Suprapubic skin (tissue), 4 donors: ENCODE results near the gene MMAA. TPM values are rescaled to one million over a fixed set of nuclear protein-coding genes. Genes with fewer than 3 reads are reported as not detected.
"Not testable (repeated sequence)": the region's sequence is repeated elsewhere in the genome, so short reads cannot be mapped to it uniquely, and the experiment has no call there.

Experiments
- DNase-seq, 2 donors: peaks; one replicate each; pipeline ENCODE4 v3.0.0-alpha.2; 2019; ENCODE audit warnings: low spot score in 2 of 2
- H3K27ac ChIP-seq: fragments of 200-600 bp; sonication (generic); one replicate; pipeline ENCODE4 v1.5.1; 2019
- H3K27me3 ChIP-seq: fragments of 200-600 bp; sonication (generic); one replicate; pipeline ENCODE4 v1.5.1; 2019
- H3K36me3 ChIP-seq: fragments of 200-600 bp; sonication (generic); one replicate; pipeline ENCODE4 v1.5.1; 2019
- H3K4me1 ChIP-seq: fragments of 200-600 bp; sonication (generic); one replicate; pipeline ENCODE4 v1.5.1; 2019
- H3K4me3 ChIP-seq: fragments of 200-600 bp; sonication (generic); one replicate; pipeline ENCODE4 v1.5.1; 2019; ENCODE audit warnings: mild to moderate bottlenecking
- H3K9me3 ChIP-seq: fragments of 200-600 bp; sonication (generic); one replicate; pipeline ENCODE4 v1.5.1; 2019
- CTCF ChIP-seq, 2 donors: fragments of 200-600 bp in 1 of 2; fragments of 450-650 bp in 1 of 2; sonication (generic) in 1 of 2; IDR thresholded peaks; one replicate each; pipeline ENCODE4 v1.5.1; 2016 to 2019; ENCODE audit warnings: antibody characterized with exemption in 2 of 2, mild to moderate bottlenecking in 1 of 2, moderate library complexity in 1 of 2
- EP300 ChIP-seq: sonication (generic); formaldehyde crosslinking; IDR thresholded peaks from one replicate; pipeline ENCODE4 v1.6.1; 2017; ENCODE audit warnings: antibody characterized with exemption
- POLR2A ChIP-seq, 2 donors: fragments of 450-650 bp; IDR thresholded peaks; one replicate each; pipeline ENCODE4 v1.6.1; 2017; ENCODE audit warnings: antibody characterized with exemption in 2 of 2, mild to moderate bottlenecking in 2 of 2, moderate library complexity in 2 of 2
- POLR2AphosphoS5 ChIP-seq, 3 donors: sonication (generic); formaldehyde crosslinking; IDR thresholded peaks; one replicate each; pipeline ENCODE4 v1.6.1; 2017; ENCODE audit warnings: antibody characterized with exemption in 3 of 3
- WGBS: methylation state at CpG from one replicate; pipeline ENCODE4 v1.1.5; 2018; 5-methylcytosine and 5-hydroxymethylcytosine counted together
- total RNA-seq, 4 donors: library from RNA; depleted of rRNA; stranded (reverse); fragments of >200 nt; gene quantifications; one replicate each; pipeline ENCODE4 v1.1.0, GENCODE V29; 2016

MMAA gene
- total RNA-seq, 4 donors from 2014 or later = 4.2 to 7.1 (median 6.4) TPM

DNA sequence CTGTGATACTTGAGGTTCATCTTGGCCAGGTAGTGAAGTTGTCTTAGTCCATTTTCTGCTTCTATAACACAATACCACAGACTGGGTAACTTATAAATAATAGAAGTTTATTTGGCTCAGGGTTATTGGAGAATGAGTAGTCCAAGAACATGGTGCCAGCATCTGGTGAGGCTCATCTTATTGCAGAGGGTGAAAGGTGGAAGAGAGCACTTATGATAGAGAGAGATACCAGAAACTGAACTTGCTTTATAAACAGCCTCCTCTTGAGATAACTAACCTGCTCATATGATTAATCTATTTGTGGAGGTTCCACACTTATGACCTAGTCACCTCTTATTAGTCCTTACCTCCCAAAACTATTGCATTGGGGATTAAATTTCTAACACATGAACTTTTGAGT, 62.3 kb downstream of the MMAA start:
- Histone ChIP-seq H3K9me3 (peaks cover 6% of the 10 kb centered on the region), H3K36me3 (no peaks in the 10 kb centered on the region), H3K27ac (no peak overlapping the region), H3K4me3 (no peak overlapping the region), H3K27me3 (no peaks in the 10 kb centered on the region), H3K4me1 (peaks cover 9% of the 10 kb centered on the region)
- TF ChIP-seq CTCF (IDR thresholded peaks at IDR 0.05) (no peak), POLR2A (IDR thresholded peaks at IDR 0.05) (no peak), POLR2AphosphoS5 (IDR thresholded peaks at IDR 0.05) (no peak), EP300 (no peak)
- DNase-seq = no peak

- H3K27me3 ChIP-seq = no peaks in the 10 kb centered on the region
- no peak for TF ChIP-seq CTCF (IDR thresholded peaks at IDR 0.05)
- TF ChIP-seq POLR2AphosphoS5 (IDR thresholded peaks at IDR 0.05) = no peak
- no peak for TF ChIP-seq EP300
- no peak for TF ChIP-seq POLR2A (IDR thresholded peaks at IDR 0.05)
- WGBS = 90% methylated on average over 1 of the region's 1 CpG
- H3K4me1 ChIP-seq = peaks cover 9% of the 10 kb centered on the region
- H3K9me3 ChIP-seq = peaks cover 4% of the 10 kb centered on the region
- DNase-seq = no peak
- no peaks in the 10 kb centered on the region for H3K36me3 ChIP-seq
- H3K4me3 ChIP-seq = no peak overlapping the region
- H3K27ac ChIP-seq = no peak overlapping the region
Measured at GRCh38 chr4:145681956-145682355, 62.8 kb downstream of the MMAA start.

DNA sequence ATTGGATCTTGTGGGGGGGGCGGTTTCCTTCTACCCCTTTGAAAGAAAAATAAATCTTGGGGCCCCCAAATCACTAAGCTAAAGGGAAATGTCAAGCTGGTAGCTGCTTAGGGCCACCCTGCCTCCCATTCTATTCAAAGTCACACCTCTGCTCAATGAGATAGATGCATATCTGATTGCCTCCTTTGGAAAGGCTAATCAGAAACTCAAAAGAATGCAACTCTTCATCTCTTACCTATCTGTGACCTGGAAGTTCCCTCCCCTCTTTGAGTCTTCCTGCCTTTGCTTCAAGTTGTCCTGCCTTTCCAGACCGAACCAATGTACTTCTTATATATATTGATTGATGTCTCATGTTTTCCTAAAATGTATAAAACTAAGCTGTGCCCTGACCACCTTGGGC, 67.8 kb downstream of the MMAA start:
- Histone ChIP-seq H3K27ac (no peak overlapping the region), H3K27me3 (no peaks in the 10 kb centered on the region), H3K9me3 (no peaks in the 10 kb centered on the region), H3K4me1 (no peaks in the 10 kb centered on the region), H3K36me3 (no peaks in the 10 kb centered on the region), H3K4me3 (no peak overlapping the region)
- TF ChIP-seq EP300 (no peak), POLR2A (IDR thresholded peaks at IDR 0.05) (no peak), CTCF (IDR thresholded peaks at IDR 0.05) (no peak), POLR2AphosphoS5 (IDR thresholded peaks at IDR 0.05) (no peak)
- WGBS = 64% methylated on average over 2 of the region's 2 CpGs
- DNase-seq = no peak

DNA sequence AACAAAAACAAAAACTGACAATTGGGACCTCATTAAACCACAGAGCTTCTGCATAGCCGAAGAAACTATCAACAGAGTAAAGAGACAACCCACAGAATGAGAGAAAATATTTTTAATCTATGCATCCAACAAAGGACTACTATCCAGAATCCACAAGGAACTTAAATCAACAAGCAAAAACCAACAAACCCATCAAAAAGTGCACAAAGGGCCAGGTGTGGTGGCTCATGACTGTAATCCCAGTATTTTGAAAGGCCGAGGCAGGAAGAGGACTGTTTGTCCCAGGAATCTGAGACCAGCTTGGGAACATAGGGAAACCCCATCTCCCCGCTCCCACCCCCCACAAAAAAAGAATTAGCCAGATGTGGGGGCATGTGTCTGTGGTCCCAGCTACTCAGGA, 71.4 kb downstream of the MMAA start:
- no peak for TF ChIP-seq CTCF (IDR thresholded peaks at IDR 0.05)
- TF ChIP-seq POLR2AphosphoS5 (IDR thresholded peaks at IDR 0.05) = no peak
- no peak for TF ChIP-seq POLR2A (IDR thresholded peaks at IDR 0.05)
- TF ChIP-seq EP300 = no peak
- H3K27ac ChIP-seq = no peak overlapping the region
- no peaks in the 10 kb centered on the region for H3K27me3 ChIP-seq
- H3K4me1 ChIP-seq = no peaks in the 10 kb centered on the region
- DNase-seq = no peak
- H3K4me3 ChIP-seq = no peak overlapping the region
- H3K36me3 ChIP-seq = no peaks in the 10 kb centered on the region
- no peaks in the 10 kb centered on the region for H3K9me3 ChIP-seq
- WGBS = 87% methylated on average over 3 of the region's 3 CpGs

- H3K4me3 ChIP-seq, H3K4me1 ChIP-seq, H3K36me3 ChIP-seq, H3K27ac ChIP-seq, H3K27me3 ChIP-seq, DNase-seq, H3K9me3 ChIP-seq: not testable (repeated sequence)
- WGBS = 91% methylated on average over 2 of the region's 2 CpGs
Measured at GRCh38 chr4:145691416-145691815, 72.2 kb downstream of the MMAA start.

- H3K9me3 ChIP-seq = no peaks in the 10 kb centered on the region
- H3K36me3 ChIP-seq = no peaks in the 10 kb centered on the region
- H3K27ac ChIP-seq = no peak overlapping the region
- WGBS = 47% methylated on average over 2 of the region's 2 CpGs
- no peak for DNase-seq
- H3K4me3 ChIP-seq = no peak overlapping the region
- no peaks in the 10 kb centered on the region for H3K4me1 ChIP-seq
- no peak for TF ChIP-seq CTCF (IDR thresholded peaks at IDR 0.05)
- H3K27me3 ChIP-seq = no peaks in the 10 kb centered on the region
Measured at GRCh38 chr4:145694929-145695328, 75.7 kb downstream of the MMAA start.
